IPS-15b (cell line): ENCODE results near the gene BICC1.

Source experiments
- H3K27me3 ChIP-seq: one replicate; pipeline ENCODE4 v1.6.1; 2013; ENCODE audit warnings: low read length; ENCODE audit not compliant: control insufficient read depth, insufficient read depth
- H3K36me3 ChIP-seq: one replicate; pipeline ENCODE4 v1.6.1; 2013; ENCODE audit warnings: low read length; ENCODE audit not compliant: control insufficient read depth, insufficient read depth
- H3K4me1 ChIP-seq: one replicate; pipeline ENCODE4 v1.6.1; 2013; ENCODE audit warnings: mild to moderate bottlenecking, low read length; ENCODE audit not compliant: control insufficient read depth, insufficient read depth
- H3K4me3 ChIP-seq: one replicate; pipeline ENCODE4 v1.5.1; 2013; ENCODE audit warnings: low read depth, low read length
- H3K9ac ChIP-seq: one replicate; pipeline ENCODE4 v1.6.1; 2013; ENCODE audit warnings: low read depth, mild to moderate bottlenecking, low read length
- H3K9me3 ChIP-seq: one replicate; pipeline ENCODE4 v1.6.1; 2013; ENCODE audit warnings: mild to moderate bottlenecking, low read length; ENCODE audit not compliant: control insufficient read depth, insufficient read depth

The BICC1 gene

DNA sequence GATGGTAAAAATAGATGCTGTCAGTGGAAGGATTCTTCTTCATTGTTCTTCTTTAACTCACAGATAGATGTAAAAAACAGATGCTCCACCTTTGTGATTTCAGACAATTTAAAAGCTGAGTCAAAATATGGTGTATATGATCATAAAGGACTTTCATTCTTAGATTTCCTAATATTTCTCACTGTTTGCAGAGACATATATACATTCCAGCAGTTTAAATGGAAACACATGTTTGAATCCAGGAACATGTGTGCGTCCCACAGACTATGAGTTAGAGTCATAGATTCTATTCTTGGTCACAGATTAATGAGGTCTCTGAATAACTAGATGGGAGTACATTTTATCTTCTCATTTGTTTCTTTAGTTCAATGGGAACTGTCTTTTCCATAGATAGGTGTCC, 109.6 kb downstream of the BICC1 start:
- H3K27me3 ChIP-seq, result no peaks in the 10 kb centered on the region
- no peak overlapping the region for H3K4me3 ChIP-seq
- no peak overlapping the region for H3K9ac ChIP-seq
- no peaks in the 10 kb centered on the region for H3K4me1 ChIP-seq
- H3K9me3 ChIP-seq, result no peaks in the 10 kb centered on the region
- no peaks in the 10 kb centered on the region for H3K36me3 ChIP-seq

DNA sequence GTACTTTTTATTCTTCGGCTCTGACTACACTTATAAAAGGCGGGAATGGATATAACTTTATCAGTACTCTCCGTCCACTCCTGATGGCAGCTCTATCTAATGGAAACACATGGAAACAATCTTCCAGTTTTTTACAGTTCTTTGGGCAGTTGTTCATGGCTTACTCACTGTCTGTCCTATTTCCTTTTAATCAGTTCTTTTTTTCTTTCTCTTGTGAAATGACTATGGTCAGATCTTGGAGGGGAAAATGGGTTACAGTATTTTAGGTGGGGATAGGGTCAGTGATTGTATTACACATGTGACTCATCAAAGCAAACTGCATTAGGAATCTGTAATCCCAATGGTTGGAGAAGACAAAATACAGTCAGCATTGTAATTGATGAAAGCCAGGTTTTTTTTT, 112.4 kb downstream of the BICC1 start:
- Histone ChIP-seq H3K36me3 (no peaks in the 10 kb centered on the region), H3K27me3 (no peaks in the 10 kb centered on the region), H3K4me1 (peaks cover 4% of the 10 kb centered on the region), H3K9ac (no peak overlapping the region), H3K9me3 (no peaks in the 10 kb centered on the region), H3K4me3 (no peak overlapping the region)

DNA sequence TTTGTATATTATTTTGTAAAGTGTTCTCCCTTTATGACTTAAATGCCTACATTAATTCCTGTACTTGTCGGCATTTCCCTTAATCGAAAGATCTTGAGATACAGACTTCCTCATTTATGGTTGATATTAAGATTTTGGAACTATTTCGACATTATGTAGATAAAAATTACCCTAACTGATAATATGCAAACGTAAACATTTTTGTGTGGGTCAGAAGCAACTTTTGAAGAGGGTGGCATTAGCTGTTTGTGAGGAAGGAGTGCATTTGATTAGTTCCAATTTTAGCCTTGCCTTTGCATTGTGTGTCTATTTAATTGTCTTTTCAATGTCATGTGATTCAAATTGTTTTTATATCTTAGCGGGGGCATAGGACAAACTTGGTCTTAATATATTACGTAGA, 114.7 kb downstream of the BICC1 start:
- Histone ChIP-seq H3K27me3 (no peaks in the 10 kb centered on the region), H3K9me3 (no peaks in the 10 kb centered on the region), H3K4me1 (peaks cover 15% of the 10 kb centered on the region), H3K36me3 (no peaks in the 10 kb centered on the region), H3K4me3 (no peak overlapping the region), H3K9ac (no peak overlapping the region)

DNA sequence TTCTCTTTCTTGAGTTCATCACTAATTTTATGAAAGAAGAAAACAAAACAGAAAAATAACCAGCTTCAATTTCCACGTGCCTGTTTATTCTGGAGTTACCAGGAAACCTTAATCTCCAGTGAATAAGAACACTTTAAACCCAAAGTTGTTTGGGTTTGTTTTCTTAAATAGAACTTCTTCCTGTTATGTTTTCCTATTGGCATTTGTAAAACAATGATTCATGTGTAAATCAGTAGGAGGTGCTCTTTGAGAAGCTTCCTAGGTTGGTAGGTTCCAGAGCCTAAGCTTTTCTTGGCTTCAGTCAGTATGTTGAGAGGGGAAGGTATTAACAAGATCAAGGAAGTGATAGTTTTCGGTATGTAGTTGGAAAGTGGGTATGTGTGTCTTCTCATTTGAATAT, 119.0 kb downstream of the BICC1 start:
- H3K9ac ChIP-seq, result no peak overlapping the region
- no peaks in the 10 kb centered on the region for H3K9me3 ChIP-seq
- H3K27me3 ChIP-seq, result no peaks in the 10 kb centered on the region
- H3K36me3 ChIP-seq, result no peaks in the 10 kb centered on the region
- peak overlapping the region; percentile 2 for H3K4me3 ChIP-seq
- peaks cover 17% of the 10 kb centered on the region for H3K4me1 ChIP-seq

DNA sequence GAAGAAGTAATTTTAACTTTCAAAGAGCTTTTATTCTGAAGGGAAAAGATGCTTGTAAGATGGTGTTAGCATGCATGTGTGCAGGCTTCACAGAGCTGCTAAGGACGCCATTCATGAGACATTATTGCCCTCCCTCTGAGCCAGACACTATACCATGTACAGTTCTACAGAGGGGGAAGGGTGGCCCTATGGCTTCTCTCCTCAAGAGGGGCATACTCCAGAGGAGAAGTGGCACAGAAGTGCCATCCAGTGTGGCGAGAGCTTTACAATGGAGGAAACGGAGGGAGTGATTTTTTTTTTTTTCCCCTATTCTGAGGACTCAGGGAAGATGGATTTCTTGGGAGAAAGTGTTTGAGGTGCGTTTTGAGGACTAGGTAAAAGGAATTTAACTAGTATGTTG, 119.5 kb downstream of the BICC1 start:
- Histone ChIP-seq H3K9me3 (no peaks in the 10 kb centered on the region), H3K36me3 (no peaks in the 10 kb centered on the region), H3K27me3 (no peaks in the 10 kb centered on the region), H3K4me1 (peaks cover 17% of the 10 kb centered on the region), H3K4me3 (no peak overlapping the region), H3K9ac (no peak overlapping the region)

DNA sequence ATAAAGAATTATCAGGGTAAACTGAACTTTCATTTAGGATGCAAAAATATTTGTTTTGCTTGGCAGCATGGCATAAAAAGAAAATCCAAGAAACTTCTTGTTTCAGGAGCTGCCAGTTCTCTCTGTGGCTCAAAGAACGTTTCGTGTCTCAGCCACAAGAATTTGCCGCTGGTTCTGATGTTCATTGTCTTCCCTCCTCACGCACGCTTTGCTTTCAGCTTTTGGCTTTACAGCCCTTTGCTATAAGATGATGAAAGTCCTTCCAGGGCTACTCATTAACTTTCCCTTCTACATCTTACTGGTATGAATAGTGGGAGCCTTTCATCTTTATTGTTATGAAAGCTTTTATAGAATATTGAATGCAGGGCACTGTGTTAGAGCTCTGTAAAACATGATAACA, 124.7 kb downstream of the BICC1 start:
- Histone ChIP-seq H3K4me1 (peaks cover 3% of the 10 kb centered on the region), H3K36me3 (no peaks in the 10 kb centered on the region), H3K9me3 (no peaks in the 10 kb centered on the region), H3K27me3 (no peaks in the 10 kb centered on the region), H3K4me3 (no peak overlapping the region), H3K9ac (no peak overlapping the region)

DNA sequence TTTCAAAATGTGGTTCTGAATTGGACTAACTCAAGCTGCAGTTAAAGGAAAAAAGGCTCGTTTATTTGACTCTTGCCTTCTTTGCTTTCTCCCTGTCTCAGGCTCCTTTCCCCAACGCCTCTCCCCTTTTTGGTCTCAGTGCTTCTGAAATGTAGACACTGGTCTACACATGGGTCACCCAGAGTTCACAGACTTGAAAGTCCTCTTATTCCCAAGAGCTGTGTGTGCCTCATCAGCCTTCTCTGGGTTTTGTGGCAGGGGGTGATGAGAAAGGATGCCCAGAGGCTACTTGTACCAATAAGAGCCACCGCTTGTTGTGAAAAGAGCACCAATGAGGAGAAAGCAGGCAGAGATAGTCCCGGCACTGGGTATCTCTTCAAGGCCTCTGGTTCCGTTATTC, 125.7 kb downstream of the BICC1 start:
- Histone ChIP-seq H3K9ac (no peak overlapping the region), H3K9me3 (no peaks in the 10 kb centered on the region), H3K27me3 (no peaks in the 10 kb centered on the region), H3K36me3 (no peaks in the 10 kb centered on the region), H3K4me3 (no peak overlapping the region), H3K4me1 (no peaks in the 10 kb centered on the region)

DNA sequence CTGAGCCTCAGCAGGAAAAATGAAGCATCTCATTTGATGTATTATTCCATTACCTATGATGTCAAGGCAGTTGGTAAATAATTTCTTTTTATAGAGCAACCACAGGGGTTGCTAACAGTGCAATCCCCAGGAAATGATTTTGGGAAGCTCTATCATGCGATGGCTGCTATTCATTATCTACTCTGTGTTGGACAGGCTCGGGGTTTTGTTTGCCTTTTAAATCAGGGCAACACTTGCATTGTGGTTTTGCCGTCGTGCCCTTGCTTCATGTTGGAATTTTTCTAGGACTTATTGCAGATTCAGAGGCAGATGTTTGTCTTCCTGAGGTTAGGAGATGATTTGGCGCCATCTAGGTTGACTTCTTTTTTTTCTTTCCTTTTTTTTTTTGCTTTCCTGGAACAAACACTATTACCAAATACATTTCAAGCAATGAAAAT, 128.4 kb downstream of the BICC1 start:
- Histone ChIP-seq H3K4me3 (no peak overlapping the region), H3K9ac (no peak overlapping the region), H3K9me3 (no peaks in the 10 kb centered on the region)

DNA sequence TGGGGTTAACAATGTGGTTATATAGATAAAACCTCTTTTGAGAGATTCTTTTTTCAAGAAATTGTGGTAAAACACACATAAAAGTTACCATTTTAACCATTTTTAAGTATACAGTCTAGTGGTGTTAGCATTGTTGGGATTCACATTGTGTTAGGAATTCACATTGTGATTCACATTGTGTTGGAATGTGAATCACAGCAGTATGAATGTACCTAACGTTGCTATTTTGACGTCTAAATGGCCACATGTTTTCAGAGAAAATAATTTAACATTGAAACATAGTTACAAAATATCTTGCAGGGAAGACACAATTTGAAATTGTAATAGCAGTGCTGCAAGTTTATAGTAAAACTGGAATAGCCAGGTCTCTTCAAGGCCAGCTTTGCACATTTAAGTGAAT, 129.0 kb downstream of the BICC1 start:
- Histone ChIP-seq H3K27me3 (no peaks in the 10 kb centered on the region), H3K9ac (no peak overlapping the region), H3K9me3 (no peaks in the 10 kb centered on the region), H3K4me3 (no peak overlapping the region), H3K36me3 (no peaks in the 10 kb centered on the region), H3K4me1 (no peaks in the 10 kb centered on the region)

More for the DNA sequence above, 128.4 kb downstream of the BICC1 start:
- H3K27me3 ChIP-seq, result no peaks in the 10 kb centered on the region
- no peaks in the 10 kb centered on the region for H3K36me3 ChIP-seq
- H3K4me1 ChIP-seq, result no peaks in the 10 kb centered on the region

DNA sequence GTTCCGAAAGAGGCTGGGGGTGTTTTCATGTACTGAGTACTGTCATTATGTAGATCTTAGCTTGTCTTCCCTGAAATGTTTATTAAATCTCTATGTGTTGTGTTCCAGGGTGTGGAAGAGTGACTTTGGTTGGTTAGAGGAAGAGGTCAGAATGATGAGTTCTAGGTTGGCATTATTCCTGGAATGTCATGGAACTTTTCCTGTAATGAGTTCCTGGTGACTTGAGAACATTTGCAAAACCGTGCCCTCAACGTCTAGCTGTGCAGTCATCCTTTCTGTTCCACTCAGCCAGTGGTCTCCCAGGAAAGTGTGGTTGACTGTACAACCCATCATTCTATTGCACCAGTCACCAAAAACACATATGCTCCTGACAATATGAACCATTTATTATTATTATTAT, 129.6 kb downstream of the BICC1 start:
- no peaks in the 10 kb centered on the region for H3K27me3 ChIP-seq
- H3K4me3 ChIP-seq, result no peak overlapping the region
- H3K9ac ChIP-seq, result no peak overlapping the region
- H3K4me1 ChIP-seq, result no peaks in the 10 kb centered on the region
- H3K36me3 ChIP-seq, result no peaks in the 10 kb centered on the region
- no peaks in the 10 kb centered on the region for H3K9me3 ChIP-seq

DNA sequence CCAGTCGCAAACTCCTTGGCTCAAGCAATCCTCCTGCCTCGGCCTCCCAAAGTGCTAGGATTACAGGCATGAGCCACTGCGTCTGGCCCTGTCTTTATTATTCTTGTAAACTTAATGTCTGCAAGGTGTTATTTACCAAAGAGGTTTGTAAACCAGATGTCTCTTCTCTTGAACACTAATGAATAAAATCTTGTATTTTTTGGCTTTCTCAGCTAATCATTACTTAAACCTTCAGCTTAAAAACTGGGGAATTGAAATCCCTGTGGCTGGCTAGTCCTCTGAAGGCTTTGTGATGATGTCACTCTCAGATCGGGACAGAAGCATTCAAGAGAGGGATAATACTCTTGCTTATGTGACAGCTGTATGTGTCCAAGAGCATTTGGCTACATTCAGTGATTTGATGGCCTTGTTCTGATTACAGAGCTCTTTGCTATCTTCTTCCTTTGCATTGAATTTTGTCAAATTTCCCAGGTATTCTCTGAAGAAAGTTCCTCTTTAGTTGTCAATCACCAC, 130.3 kb downstream of the BICC1 start:
- Histone ChIP-seq H3K4me1 (no peaks in the 10 kb centered on the region), H3K9me3 (no peaks in the 10 kb centered on the region), H3K9ac (no peak overlapping the region), H3K27me3 (no peaks in the 10 kb centered on the region), H3K36me3 (no peaks in the 10 kb centered on the region), H3K4me3 (no peak overlapping the region)

DNA sequence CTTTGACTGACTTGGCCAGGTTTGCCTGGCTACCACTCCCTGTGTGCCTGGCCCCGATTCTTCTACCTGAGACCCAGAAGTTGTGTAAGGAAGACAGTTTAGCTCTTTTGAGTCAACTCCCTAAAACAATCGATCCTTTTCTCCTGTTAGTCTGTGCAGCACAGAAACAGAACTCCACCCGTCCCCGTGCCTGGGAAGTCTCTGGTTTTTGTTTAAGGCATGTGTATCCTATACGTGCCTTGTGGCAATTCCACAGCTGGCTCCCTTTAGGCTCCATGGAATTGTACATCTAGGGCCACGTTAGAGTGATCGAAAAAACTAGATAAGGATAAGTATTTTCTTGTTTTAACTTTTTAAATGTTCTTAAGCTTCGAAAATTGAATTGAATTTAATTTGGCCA, 131.6 kb downstream of the BICC1 start:
- H3K9me3 ChIP-seq, result no peaks in the 10 kb centered on the region
- H3K9ac ChIP-seq, result no peak overlapping the region
- H3K4me1 ChIP-seq, result no peaks in the 10 kb centered on the region
- H3K4me3 ChIP-seq, result no peak overlapping the region
- H3K36me3 ChIP-seq, result no peaks in the 10 kb centered on the region
- H3K27me3 ChIP-seq, result no peaks in the 10 kb centered on the region
